HG03520 (cell line): ENCODE results near the gene OR4D11.
"Not testable (repeated sequence)": the region's sequence is repeated elsewhere in the genome, so short reads cannot be mapped to it uniquely, and the experiment has no call there.

Experiments
- ATAC-seq: cut with Tn5 transposase; IDR thresholded peaks from one replicate; pipeline ENCODE4 v1.9.1; 2021; ENCODE audit warnings: mild to moderate bottlenecking, moderate library complexity; ENCODE audit not compliant: unreplicated experiment

Gene OR4D11

DNA sequence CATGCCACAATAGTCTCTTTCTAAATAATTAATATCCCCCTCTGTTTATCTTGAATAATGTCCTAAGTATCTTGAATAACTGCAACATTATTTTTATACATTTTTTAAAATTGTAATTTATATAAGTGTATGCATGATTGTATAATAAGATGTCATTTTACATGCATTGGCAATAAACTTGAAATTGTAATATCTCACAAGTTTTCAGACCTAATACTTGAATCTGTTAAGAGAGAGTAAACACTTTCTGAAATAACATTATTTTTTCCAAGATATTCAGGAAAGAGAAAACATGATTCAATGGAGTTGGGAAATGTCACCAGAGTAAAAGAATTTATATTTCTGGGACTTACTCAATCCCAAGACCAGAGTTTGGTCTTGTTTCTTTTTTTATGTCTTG is at the start of gene OR4D11:
Gene OR4D11 (plus strand): TSS at position 301 of the 400 bp plus-strand sequence. CDS start 0 bp downstream, at position 301.
- no peak for ATAC-seq

DNA sequence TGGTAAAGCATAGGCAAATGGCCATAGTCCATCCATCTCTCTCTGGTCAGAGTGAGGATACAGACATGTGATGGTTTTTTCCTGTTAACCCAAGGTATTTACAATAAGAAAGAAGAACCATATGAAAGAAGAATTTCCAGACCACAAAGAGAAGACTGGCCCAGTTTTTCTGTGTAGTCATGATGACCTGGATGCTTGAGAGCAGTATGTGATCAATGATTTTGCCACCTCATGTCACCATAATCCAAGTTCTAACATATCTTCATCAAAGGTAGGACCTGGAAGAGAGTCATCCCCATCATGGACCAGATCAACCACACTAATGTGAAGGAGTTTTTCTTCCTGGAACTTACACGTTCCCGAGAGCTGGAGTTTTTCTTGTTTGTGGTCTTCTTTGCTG is 46.7 kb upstream of the OR4D11 start, which contains the start of gene OR4D6:
Gene OR4D6 (plus strand): TSS at position 301 of the 400 bp plus-strand sequence. CDS start 0 bp downstream, at position 301.
- ATAC-seq: no peak

DNA sequence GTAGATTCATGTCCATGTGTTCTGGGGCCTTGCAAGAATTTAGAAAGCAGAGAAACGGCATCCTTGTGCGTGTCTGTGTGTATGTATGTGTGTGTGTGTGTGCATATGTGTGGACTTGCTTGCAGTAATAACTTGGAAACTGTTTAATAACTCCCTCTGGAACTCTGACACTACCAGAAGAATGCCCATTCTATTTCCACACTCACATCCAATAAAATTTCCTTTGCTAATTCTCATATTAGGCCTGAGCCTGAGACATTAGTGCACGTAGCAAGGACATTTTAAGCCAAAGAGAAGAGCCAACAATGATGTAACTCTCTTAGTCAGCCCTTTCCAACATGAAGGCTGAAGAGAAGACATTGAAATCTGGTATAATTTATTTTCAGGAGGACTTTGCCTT is 43.5 kb upstream of the OR4D11 start:
- ATAC-seq: no peak

DNA sequence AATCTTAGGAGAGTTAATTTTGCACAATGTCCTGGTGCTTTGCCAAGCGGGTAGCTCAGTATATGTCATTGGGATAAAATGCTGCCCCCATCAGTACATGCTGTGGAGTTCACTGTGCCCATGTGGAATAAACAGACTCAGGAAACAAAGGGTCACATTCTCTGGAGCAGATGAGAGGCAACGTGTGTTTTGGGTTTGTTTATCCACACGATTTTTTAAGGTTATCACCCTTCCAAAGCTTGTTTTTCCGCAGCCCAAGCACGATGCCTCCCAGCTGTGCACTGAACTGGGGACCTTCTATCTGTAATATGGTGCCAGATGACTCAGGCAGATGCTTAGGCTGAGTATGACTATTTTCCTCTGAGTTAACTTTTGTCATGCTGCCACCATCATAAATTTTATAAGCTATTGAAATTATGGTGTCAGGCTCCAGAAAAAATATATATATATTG is 40.2 kb upstream of the OR4D11 start:
- no peak for ATAC-seq

DNA sequence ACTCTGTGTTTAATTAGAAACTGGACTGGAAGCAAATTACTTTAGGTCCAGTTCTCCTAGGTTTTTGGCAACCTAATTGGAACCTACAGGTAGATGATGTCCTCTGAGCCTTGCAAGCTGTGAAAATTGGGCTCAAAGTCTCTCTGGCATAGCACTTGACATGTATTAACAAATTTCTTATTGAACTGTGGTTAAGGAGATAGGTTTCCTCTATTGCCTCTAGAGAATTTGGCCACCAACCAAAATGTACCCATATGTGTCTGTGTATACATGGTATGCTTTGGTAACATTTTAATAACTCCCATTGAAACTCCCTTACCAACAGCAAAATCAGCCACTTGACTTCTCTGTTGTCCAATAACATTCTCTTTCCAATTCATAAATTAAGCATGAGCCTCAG is 30.4 kb upstream of the OR4D11 start, which contains the start of gene OR4D10:
Gene OR4D10 (plus strand): TSS at position 301 of the 400 bp plus-strand sequence. CDS start 4,115 bp downstream, outside the sequence.
- no peak for ATAC-seq

DNA sequence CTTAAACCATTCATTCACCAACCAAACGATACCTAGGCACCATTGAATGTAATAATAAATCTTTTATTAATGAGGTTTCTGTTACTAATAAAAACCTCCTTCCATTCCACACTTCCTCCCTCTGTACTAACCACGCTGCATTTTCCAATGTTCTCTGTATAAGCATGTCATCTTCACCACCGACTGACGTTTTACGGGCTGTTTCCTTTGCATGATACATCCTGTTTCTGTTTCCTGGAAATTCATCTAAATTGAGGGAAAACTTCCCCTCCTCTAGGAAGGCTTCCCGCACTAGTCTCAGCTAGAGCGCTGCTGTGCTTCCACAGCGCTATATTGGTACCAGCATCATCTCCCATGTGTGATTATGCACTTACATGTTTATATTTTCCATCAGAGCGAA is 28.2 kb upstream of the OR4D11 start:
- ATAC-seq: no peak

DNA sequence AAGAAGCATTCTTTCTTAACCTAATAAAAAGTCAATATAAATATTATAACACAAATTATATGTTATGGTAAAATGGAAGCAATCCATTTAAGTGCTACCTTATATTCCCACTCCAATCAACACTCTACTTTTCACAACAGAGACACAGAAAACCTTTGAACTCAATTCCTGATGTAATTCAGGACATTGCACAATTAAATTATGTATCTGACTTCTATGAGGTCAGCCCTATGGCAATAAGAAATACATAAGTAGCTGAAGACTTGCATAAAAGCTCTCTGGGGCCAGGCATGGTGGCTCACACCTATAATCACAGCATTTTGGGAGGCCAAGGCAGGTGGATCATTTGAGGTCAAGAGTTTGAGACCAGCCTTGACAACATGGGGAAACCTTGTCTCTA is 23.5 kb upstream of the OR4D11 start:
- no peak for ATAC-seq

DNA sequence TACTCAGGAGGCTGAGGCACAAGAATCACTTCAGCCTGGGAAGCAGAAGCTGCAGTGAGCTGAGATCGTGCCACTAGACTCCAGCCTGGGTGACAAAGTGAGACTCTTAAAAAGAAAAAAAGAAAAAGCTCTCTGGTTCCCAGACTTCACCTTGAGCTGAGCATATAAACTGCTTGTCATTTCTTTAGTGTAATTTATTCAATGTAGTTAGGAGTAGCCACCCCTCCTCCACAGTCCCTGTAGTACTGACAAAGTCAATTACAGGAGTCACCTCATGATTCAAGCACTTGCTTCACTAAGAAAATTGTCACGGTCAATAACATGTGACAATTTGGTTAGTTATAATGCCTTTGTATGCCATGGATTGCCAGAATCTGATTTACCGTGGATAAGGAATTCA is 23.0 kb upstream of the OR4D11 start:
- no peak for ATAC-seq

DNA sequence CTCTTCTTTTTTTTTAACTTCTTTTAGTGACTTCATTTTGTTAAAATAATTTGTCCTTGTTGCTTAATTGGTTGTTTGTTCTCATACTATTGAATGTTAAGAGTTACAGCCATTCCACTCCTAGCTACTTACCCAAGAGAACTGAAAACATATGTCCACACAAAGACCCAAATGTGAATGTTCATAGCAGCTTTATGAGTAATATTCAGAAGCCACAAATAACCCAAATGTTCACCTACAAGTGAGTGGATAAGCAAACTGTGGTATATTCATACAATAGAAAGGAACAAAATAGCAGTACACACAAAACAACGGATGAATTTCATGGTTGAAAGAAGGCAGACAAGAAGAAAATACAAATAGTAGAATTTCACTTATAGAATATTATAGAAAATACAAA is 1.4 kb upstream of the OR4D11 start:
- no peak for ATAC-seq

DNA sequence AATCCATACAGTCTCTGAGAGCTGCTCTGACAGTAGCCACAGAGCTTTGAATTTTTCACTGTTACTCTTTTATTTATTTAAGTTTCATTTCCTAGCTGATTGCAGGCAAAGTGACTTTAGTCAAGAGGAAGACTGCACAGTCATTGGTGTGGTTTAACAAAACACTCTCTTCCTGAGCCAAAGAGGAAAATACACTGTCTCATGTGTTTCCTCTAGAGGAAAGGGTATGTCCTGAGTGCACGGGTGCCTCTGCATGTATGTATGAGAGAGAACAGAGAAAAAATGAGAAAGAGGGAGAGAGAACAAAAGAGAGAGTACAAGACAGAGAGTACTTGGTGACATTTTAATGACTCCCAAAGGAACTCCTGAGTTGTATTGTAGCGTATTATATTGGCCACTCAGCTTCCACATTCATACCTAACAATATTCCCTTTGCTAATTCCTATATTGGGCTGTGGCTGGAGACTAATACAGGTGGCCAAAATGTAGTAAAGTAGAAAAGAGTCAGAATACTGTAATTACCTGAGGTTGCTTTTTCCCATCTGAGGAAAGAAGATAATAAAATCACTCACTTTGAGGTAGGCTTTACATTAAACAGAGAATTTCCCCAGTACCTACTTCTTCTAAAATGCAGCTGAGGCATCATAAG is 7.7 kb downstream of the OR4D11 start, which contains the start of gene OR4D9:
Gene OR4D9 (plus strand): TSS at position 599 of the 649 bp plus-strand sequence. CDS start 3,374 bp downstream, outside the sequence.
- no peak for ATAC-seq

DNA sequence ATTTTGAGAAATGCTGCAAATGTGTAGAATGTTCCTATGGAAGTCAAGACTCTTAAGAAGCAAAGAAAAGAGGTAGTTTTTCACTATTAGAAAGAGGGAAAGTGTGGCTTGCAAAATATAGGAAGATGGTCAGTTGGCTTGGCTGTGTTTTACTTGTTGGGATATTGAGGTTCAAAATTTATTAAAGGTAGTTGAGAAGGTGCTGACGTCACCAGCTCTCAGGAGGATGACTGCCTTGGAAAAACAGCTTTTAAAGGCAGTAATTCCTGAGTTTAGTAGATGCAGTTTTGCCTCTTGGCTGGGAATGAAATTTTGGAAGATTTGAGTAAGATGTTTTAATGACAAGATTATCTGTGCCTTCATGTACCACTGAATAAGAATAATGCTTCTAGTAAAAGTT is 8.3 kb downstream of the OR4D11 start:
- no peak for ATAC-seq

DNA sequence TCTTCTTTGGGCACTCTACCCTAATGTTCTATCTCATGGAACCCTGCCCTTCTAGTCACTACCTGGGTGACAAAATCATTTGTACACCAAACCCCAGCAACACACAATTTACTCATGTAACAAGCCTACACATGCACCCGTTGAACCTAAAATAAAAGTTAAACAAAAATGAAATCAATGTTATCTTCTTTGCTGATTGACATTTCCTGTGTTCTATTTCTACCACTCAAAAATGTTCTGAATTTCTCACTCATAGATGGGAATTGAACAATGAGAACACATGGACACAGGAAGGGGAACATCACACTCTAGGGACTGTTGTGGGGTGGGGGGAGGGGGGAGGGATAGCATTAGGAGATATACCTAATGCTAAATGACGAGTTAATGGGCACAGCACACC is 16.8 kb downstream of the OR4D11 start:
- not testable (repeated sequence) for ATAC-seq

DNA sequence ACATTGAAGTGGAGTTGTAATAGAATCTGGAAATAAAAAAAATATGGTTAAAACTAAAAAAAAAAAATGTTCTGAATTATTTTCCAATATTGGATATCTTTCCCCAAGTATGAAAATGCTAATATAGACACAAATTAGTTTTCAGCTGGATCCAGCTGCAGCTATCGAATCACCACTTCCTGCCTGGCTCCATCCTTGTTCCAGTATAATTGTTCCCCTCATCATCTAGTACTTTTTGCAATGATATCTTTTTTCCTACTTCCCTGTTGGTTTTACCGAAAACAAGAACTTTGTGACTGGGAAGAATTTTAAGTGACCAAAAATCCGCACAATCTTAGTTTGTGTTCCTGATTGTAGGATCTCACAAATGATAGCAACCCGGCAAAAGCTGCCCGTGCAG is 17.4 kb downstream of the OR4D11 start:
- no peak for ATAC-seq

DNA sequence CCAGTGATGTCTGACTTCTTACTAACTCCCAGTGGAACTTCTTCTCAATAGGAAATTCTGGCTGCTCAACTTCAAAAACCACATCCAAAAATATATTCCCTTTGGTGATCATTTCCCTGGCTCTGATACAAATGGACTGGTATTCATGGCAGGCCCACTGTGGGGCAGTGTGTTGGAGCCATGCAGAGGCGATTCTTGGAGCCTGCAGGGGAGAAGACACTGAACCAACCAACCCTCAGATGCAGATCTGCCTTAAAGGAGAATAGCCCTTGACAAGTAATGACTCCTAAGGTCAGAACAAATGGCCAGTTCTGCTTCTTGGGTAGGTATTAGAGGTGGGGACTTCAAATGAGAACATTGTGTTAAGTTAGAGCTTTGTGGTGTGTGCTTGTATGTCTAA is 20.2 kb downstream of the OR4D11 start:
- ATAC-seq: no peak

DNA sequence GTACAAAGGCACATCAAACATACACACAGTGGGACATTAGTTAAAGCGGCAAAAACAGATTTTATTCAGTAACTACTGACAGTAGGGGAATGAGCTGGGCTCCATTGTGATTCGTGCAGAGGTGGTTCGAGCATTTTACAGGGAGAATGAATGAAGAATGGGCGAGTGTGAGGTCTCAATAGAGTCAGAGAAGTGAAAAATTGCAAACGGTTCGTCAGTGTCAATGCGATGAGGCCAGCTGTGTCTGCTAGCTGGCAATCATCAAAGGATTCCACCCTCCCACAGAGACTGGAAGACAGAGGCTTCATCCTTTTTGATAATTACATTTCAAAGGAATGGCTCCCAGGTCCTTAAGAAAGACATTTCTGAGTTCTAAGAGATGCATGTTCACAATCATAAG is 25.3 kb downstream of the OR4D11 start:
- ATAC-seq: no peak

DNA sequence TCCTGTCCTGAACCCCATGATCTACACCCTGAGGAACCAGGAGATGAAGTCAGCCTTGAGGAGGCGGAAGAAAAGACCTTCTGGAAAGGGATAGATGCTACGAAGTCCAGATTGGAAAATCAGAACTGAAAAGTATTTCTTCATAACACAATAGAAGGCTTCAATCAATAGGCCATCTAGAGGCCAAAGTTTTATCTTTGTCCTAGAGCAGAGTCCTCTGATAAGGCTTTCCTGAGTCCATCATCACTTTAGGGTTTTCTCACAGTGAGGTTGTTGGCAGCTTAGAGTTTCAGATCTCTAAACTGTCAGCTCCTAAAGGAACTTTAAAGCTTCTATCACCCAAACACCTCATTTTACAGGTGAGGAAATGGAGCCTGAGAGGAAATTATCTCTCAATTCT is 29.2 kb downstream of the OR4D11 start:
- ATAC-seq: no peak

DNA sequence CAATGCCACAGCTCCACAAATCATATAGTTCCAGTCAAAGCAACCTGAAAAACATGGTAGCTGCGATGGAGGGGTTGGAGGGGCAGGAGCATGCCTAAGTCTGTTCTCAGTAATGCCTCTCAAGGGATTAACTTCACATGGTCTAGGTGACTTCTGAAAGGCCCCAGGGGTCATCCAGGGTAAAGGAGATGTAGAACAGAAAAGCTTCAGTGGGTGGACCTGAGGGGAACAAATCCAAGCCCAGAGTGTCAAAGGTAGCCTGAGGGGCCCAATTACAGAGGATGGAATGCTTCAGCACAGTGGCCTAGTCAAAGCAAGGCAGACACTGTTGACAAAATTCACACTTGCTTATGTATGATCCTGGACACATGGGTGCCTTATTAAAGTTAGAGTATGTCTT is 31.3 kb downstream of the OR4D11 start:
- ATAC-seq: no peak

DNA sequence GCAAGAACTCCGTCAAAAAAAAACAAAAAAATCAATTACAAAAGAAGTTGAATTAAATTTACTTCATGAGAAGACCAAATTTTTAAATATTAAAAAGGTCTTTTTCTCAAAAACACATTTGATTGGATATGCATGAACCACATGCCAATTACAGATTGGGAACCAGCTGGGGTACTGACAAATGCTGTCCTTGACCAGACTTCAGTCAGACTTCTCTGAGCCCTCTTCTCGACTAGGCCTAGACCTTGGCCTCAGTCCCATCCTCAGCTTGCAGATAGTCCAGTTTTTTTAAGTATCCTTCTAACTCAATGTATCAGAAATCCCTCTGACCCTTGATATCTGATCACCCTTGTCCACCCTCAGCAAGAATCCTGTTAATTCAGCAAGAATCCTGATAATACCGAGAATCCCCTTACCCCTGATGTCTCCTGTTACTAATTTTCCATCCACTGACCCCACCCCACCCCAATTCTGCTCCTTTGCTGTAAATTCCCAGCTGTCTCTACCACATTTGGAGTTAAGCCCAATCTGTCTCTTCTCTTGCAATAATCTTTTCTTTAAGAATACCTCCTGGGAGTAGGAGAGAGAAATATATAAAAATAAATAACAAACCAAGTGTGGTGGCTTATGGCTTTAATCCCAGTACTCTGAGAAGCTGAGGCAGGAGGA is 38.9 kb downstream of the OR4D11 start:
- ATAC-seq: no peak

DNA sequence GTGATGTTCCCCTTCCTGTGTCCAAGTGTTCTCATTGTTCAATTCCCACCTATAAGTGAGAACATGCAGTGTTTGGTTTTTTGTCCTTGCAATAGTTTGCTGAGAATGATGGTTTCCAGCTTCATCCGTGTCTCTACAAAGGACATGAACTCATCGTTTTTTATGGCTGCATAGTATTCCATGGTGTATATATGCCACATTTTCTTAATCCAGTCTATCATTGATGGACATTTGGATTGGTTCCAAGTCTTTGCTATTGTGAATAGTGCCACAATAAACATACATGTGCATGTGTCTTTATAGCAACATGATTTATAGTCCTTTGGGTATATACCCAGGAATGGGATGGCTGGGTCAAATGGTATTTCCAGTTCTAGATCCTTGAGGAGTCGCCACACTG is 40.3 kb downstream of the OR4D11 start:
- ATAC-seq: not testable (repeated sequence)

DNA sequence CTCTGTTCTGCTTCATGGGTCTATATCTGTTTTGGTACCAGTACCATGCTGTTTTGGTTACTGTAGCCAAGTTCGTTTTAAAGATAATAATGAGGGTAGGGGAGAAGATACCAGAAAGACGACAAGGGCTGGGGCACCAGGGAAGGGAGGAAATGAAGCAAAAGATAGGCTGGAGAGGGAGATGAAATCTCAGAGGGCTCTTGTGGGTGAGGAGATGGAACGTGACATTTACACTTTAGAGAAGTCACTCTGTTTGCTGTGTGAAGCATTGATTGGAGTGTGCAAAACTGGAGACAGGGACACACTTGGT is 41.4 kb downstream of the OR4D11 start:
- ATAC-seq: no peak

DNA sequence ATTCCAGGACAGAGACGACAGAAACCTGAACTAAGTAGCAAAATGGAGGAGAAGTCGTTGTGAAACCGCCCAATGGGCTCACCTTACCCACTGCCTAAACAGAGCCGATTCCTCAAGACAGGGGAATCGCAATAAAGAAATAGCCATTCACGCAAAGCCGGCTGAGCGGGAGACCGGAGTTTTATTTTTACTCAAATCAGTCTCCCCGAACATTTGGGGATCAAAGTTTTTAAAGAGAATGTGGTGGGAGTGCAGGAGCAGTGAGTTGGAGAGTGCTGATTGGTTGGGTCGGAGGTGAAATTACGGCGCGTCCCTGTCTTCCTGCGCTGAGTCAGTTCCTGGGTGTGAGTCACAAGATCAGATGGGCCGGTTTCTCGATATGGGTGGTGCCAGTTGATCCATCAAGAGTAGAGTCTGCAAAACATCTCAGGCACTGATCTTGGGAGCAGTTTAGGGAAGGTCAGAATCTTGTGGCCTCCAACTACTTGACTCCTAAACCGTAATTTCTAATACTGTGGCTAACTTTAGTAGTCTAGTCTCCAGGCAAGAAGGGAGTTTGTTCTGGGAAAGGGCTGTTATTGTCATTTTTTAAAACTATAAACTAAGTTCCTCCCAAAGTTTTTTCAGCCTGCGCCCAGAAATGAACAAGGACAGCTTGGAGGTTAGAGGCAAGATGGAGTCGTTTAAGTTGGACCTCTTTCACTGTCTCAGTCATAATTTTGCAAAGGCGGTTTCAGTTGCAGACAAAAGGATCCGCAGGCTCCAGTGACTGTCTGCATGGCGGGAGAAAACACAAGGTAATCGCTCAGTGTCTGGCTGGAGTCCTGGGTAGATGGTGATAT is 42.0 kb downstream of the OR4D11 start:
- ATAC-seq: no peak
